Measurements from ENCODE around the gene CHTF8. TPM values are rescaled to one million over a fixed set of nuclear protein-coding genes. Genes with fewer than 3 reads are reported as not detected.
"Not testable (repeated sequence)": the region's sequence is repeated elsewhere in the genome, so short reads cannot be mapped to it uniquely, and the experiment has no call there.

CHTF8 gene
- total and polyA plus RNA-seq, 2 experiments from 2014 or later = 56.7 to 69.9 TPM

GRCh38 chr16:69127966-69128510 is 4.3 kb downstream of the CHTF8 start:
- 91 to 96% methylated on average over 12 of the region's 12 CpGs for WGBS, 2 experiments (ENCODE audit: low coverage in 1 of 2, low lambda C conversion rate in 2 of 2, missing lambda C conversion rate in 2 of 2)
- H3K9ac ChIP-seq = no peak overlapping the region
- no peaks in the 10 kb centered on the region for H3K27me3 ChIP-seq (replicated peaks; ENCODE audit: insufficient read depth)
- DNase-seq = no peak
- H3K4me3 ChIP-seq = no peak overlapping the region
- H3F3A ChIP-seq (ENCODE audit: insufficient read depth) = peaks cover 35% of the 10 kb centered on the region
- no peaks in the 10 kb centered on the region for H3K9me2 ChIP-seq (ENCODE audit: insufficient read depth)
- H4K20me1 ChIP-seq (ENCODE audit: insufficient read depth) = peaks cover 6% of the 10 kb centered on the region; the same call in 1 of the 2 replicates
- no peak overlapping the region for H3K27ac ChIP-seq
- H3K9me3 ChIP-seq (ENCODE audit: low read depth) = no peaks in the 10 kb centered on the region
- H3K4me2 ChIP-seq (ENCODE audit: unreplicated experiment) = no peak overlapping the region
- H3K36me3 ChIP-seq (ENCODE audit: low read depth) = no peaks in the 10 kb centered on the region
- in situ Hi-C loops (cut with MboI) = no loop called here
- no peak overlapping the region for H2AFZ ChIP-seq
- peaks cover 7% of the 10 kb centered on the region; the same call in 1 of the 2 replicates for H3K4me1 ChIP-seq (ENCODE audit: insufficient read depth)
- H3K79me2 ChIP-seq (ENCODE audit: insufficient read depth) = peaks cover 92% of the 10 kb centered on the region
- TF ChIP-seq EZH2phosphoT487 (IDR thresholded peaks at IDR 0.05; ENCODE audit: insufficient read depth, low read depth) (no peak), EZH2 (IDR thresholded peaks at IDR 0.05; ENCODE audit: insufficient read depth, poor library complexity, severe bottlenecking) (no peak)

GRCh38 chr16:69126801-69127200 is 5.6 kb downstream of the CHTF8 start:
- H3K4me2 ChIP-seq (ENCODE audit: unreplicated experiment); H3K27me3 ChIP-seq (replicated peaks; ENCODE audit: insufficient read depth); H3K9me2 ChIP-seq (ENCODE audit: insufficient read depth); H3K9me3 ChIP-seq (ENCODE audit: low read depth); H4K20me1 ChIP-seq (ENCODE audit: insufficient read depth); H3K27ac ChIP-seq; H3K36me3 ChIP-seq (ENCODE audit: low read depth); H3K9ac ChIP-seq; DNase-seq; in situ Hi-C loops (cut with MboI); H3K4me1 ChIP-seq (ENCODE audit: insufficient read depth); H2AFZ ChIP-seq; H3K4me3 ChIP-seq: not testable (repeated sequence)
- Histone ChIP-seq H3F3A (ENCODE audit: insufficient read depth) (peaks cover 35% of the 10 kb centered on the region), H3K79me2 (ENCODE audit: insufficient read depth) (peaks cover 96% of the 10 kb centered on the region)
- 93 to 98% methylated on average over 10 of the region's 10 CpGs for WGBS, 2 experiments (ENCODE audit: low coverage in 1 of 2, low lambda C conversion rate in 2 of 2, missing lambda C conversion rate in 2 of 2)

DNA sequence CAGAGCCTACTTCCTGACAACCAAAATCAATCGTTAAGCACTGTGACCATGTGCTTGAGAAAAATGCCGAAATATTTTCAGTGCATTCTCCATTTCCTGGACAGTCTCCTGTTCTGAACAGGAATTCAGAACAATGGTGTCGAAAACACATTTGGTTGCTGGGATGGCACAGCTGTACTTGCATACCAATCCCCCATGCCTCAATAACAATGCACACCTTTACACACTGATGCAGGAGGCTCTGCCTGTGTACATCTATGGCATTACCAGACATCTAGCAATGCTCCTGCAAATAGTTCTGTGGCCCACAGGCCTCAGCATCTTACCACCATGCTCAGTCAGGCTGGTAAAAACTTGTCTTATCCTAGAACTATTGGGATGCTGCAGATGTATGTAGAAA is 6.2 kb downstream of the CHTF8 start:
- Histone ChIP-seq H3K27ac (no peak overlapping the region), H3K27me3 (replicated peaks; ENCODE audit: insufficient read depth) (no peaks in the 10 kb centered on the region), H2AFZ (no peak overlapping the region), H3K9me2 (ENCODE audit: insufficient read depth) (no peaks in the 10 kb centered on the region), H3K4me2 (ENCODE audit: unreplicated experiment) (no peak overlapping the region), H3K36me3 (ENCODE audit: low read depth) (no peaks in the 10 kb centered on the region), H3K4me3 (no peak overlapping the region), H3K9me3 (ENCODE audit: low read depth) (no peaks in the 10 kb centered on the region), H3K4me1 (ENCODE audit: insufficient read depth) (peaks cover 7% of the 10 kb centered on the region; the same call in 1 of the 2 replicates), H3F3A (ENCODE audit: insufficient read depth) (peaks cover 35% of the 10 kb centered on the region), H3K9ac (no peak overlapping the region), H4K20me1 (ENCODE audit: insufficient read depth) (peaks cover 6% of the 10 kb centered on the region; the same call in 1 of the 2 replicates), H3K79me2 (ENCODE audit: insufficient read depth) (peaks cover 96% of the 10 kb centered on the region)
- in situ Hi-C loops (cut with MboI) = no loop called here
- no peak for TF ChIP-seq EZH2 (IDR thresholded peaks at IDR 0.05; ENCODE audit: insufficient read depth, poor library complexity, severe bottlenecking)
- no peak for TF ChIP-seq EZH2phosphoT487 (IDR thresholded peaks at IDR 0.05; ENCODE audit: insufficient read depth, low read depth)
- 72 to 77% methylated on average over 3 of the region's 3 CpGs for WGBS, 2 experiments (ENCODE audit: low coverage in 1 of 2, low lambda C conversion rate in 2 of 2, missing lambda C conversion rate in 2 of 2)
- no peak for DNase-seq

DNA sequence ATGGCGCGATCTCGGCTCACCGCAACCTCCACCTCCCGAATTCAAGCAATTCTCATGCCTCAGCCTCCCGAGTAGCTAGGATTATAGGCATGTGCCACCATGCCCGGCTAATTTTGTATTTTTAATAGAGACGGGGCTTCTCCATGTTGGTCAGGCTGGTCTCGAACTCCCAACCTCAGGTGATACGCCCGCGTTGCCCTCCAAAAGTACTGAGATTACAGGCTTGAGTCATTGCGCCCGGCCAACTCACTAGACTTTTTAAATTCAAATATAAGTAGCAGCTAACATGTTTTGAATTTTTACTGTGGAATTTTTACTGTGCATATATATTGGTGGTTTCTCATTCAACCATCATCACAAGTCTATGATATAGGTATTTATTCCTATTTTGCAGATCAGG is 7.4 kb downstream of the CHTF8 start:
- H3K9ac ChIP-seq; H3K9me3 ChIP-seq (ENCODE audit: low read depth); DNase-seq; H3K4me3 ChIP-seq; H3K4me1 ChIP-seq (ENCODE audit: insufficient read depth); H4K20me1 ChIP-seq (ENCODE audit: insufficient read depth); H2AFZ ChIP-seq; H3K27me3 ChIP-seq (replicated peaks; ENCODE audit: insufficient read depth); H3K36me3 ChIP-seq (ENCODE audit: low read depth); H3K9me2 ChIP-seq (ENCODE audit: insufficient read depth); H3K27ac ChIP-seq; H3K4me2 ChIP-seq (ENCODE audit: unreplicated experiment): not testable (repeated sequence)
- 95% methylated on average over 14 of the region's 14 CpGs for WGBS, 2 experiments (ENCODE audit: low coverage in 1 of 2, low lambda C conversion rate in 2 of 2, missing lambda C conversion rate in 2 of 2)
- in situ Hi-C loops (cut with MboI) = loop anchor here (5.0 to 25.0 kb wide), 2 partner anchors 223 to 413 kb away; no protein-coding TSS in a partner anchor
- Histone ChIP-seq H3F3A (ENCODE audit: insufficient read depth) (peaks cover 23% of the 10 kb centered on the region; the same call in 1 of the 2 replicates), H3K79me2 (ENCODE audit: insufficient read depth) (peaks cover 90% of the 10 kb centered on the region)

GRCh38 chr16:69124406-69124805 is 8.0 kb downstream of the CHTF8 start:
- Histone ChIP-seq H3K79me2 (ENCODE audit: insufficient read depth) (peaks cover 84% of the 10 kb centered on the region), H3F3A (ENCODE audit: insufficient read depth) (peaks cover 23% of the 10 kb centered on the region; the same call in 1 of the 2 replicates)
- H4K20me1 ChIP-seq (ENCODE audit: insufficient read depth); H3K4me2 ChIP-seq (ENCODE audit: unreplicated experiment); DNase-seq; H2AFZ ChIP-seq; H3K9me2 ChIP-seq (ENCODE audit: insufficient read depth); H3K36me3 ChIP-seq (ENCODE audit: low read depth); H3K4me1 ChIP-seq (ENCODE audit: insufficient read depth); H3K27me3 ChIP-seq (replicated peaks; ENCODE audit: insufficient read depth); H3K27ac ChIP-seq; H3K9ac ChIP-seq; H3K4me3 ChIP-seq; H3K9me3 ChIP-seq (ENCODE audit: low read depth): not testable (repeated sequence)
- in situ Hi-C loops (cut with MboI) = loop anchor here (5.0 to 25.0 kb wide), 2 partner anchors 222 to 412 kb away; no protein-coding TSS in a partner anchor
- WGBS, 2 experiments (ENCODE audit: low coverage in 1 of 2, low lambda C conversion rate in 2 of 2, missing lambda C conversion rate in 2 of 2) = 97 to 99% methylated on average over 8 of the region's 8 CpGs
